Stimulated activated CD8-positive, alpha-beta memory T cell treated with anti-CD3 and anti-CD28 coated beads, Interleukin-12 subunit alpha, Interleukin-12 subunit beta, amount 100 ng/mL, for 4 hours (primary cell): ENCODE results near the gene GET4.
"Not testable (repeated sequence)": the region's sequence is repeated elsewhere in the genome, so short reads cannot be mapped to it uniquely, and the experiment has no call there.

Experiments
- DNase-seq: peaks from one replicate; pipeline ENCODE4 v3.0.0-alpha.2; 2020; ENCODE audit warnings: low read depth

GET4 gene

DNA sequence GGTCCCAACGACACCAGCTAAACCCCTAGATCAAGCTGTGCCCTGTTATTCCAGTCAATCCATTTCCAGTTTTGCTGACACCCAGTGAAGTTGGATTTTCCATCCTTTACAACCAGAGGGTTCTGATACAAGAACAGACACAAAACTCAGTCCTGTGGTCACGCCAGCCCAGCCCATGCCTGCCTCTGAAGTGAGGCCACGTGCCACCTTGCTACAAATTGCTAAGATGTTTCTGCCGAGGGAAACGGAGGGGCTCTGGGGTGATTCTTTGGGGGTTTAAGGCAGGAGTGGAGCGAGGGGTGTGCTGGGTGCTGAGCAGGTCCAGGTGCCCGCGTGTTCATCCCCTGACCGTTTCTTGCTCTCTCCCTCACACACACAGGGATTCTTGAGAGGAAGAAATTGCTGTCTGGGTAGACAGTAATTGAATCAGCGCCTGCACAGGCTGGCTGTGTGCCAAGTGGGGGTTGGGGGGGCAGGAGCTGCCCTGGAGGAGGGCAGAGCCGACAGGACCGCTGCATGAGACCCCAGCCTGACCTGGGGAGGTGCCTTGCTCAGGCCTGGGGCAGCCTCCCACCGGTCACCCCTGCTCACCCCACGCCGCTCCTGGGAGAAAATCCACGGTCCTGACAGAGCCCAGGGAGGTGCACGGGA is 40.1 kb downstream of the GET4 start:
- no peak for DNase-seq

- DNase-seq, result no peak
These were observed 41.1 kb downstream of the GET4 start for GRCh38 chr7:917255-918117.

- no peak for DNase-seq
These were observed 41.7 kb downstream of the GET4 start for GRCh38 chr7:918118-918425.

DNA sequence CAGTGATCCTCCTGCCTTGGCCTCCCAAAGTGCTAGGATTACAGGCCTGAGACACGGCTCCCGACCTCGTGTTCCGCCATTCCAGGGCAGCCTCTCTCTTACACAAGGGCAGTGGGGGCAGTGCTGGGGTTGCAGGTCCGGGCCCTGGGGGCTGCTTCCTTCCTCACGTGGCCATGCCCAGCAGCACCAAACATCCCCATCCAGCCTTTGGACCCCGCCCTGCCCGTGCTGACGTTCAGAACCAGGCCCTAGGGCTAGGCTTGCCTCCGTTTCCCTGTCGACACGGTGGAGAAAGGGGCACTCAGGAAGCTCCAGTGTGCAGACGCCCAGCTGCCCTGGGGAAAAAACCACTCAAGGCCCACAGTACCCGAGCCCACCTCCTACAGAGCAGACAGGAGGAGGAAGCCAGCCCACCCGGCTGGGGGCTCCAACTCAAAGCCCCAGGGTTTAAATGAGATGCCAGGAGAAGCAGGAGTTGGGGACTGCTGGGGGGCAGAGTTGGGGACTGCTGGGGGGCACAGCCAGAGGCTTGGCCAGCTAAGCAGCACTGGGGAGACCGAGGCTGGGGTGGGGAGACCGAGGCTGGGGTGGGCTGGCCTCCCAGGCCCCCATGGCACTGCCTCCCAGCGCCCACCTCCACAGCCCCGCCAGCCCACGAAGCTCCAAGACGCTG is 42.2 kb downstream of the GET4 start:
- DNase-seq, result no peak

- DNase-seq, result no peak
These were observed 42.7 kb downstream of the GET4 start for GRCh38 chr7:919114-919442.

- DNase-seq, result no peak
These were observed 43.6 kb downstream of the GET4 start for GRCh38 chr7:919924-920341.

- DNase-seq, result no peak
These were observed 44.2 kb downstream of the GET4 start for GRCh38 chr7:920351-921070.

DNA sequence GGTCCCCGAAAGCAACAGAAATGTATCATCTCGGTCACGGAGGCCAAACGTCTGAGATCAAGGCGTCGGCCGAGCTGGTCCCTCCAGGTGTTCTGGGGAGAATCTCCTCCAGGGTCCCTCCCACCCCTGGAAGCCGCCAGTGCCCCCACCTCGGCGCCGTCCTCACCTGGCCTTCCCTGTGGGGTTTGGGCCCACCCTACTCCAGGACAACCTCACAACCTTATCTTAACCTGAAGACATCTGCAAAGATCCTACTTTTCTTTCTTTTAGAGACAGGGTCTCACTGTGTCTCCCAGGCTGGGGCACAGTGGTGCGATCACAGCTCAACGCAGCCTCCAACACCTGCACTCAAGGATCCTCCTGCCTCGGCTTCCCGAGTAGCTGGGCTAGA is 44.7 kb downstream of the GET4 start:
- DNase-seq, result no peak

DNA sequence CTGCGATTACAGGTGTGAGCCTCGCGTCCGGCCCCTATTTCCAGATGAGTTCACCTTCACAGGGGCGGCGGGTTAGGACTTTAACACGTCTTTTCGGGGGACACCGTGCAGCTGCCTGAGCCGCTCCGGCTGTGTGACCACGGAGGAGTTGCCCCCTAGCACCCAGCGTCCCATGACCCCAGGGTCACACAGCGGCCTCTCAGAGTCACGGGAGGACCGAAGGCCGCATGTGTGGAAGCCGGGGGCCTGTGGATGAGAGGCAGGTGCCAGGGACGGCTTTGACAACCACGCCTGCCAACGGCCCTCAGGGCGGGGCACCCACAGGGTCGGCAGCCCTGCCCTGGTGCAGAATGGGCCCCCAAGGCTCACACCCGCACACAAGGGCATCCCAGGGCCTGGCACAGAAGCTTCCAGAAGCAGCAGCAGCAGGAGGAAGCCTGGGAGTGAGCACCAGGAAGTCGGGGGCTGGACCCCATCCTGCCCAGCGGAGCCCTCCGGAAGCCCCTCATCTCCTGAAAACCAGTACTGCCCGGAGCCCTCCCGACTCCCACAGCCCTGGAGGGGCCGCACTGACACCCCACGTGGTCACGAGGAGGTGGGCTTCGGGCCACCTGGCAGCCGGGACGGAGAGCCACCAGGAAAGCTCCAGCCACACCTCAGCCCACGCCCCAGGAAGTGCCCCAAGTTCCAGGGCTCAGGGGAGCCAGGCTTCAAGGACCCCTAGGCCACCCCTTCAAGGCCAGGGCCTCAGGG is 45.4 kb downstream of the GET4 start:
- no peak for DNase-seq

DNA sequence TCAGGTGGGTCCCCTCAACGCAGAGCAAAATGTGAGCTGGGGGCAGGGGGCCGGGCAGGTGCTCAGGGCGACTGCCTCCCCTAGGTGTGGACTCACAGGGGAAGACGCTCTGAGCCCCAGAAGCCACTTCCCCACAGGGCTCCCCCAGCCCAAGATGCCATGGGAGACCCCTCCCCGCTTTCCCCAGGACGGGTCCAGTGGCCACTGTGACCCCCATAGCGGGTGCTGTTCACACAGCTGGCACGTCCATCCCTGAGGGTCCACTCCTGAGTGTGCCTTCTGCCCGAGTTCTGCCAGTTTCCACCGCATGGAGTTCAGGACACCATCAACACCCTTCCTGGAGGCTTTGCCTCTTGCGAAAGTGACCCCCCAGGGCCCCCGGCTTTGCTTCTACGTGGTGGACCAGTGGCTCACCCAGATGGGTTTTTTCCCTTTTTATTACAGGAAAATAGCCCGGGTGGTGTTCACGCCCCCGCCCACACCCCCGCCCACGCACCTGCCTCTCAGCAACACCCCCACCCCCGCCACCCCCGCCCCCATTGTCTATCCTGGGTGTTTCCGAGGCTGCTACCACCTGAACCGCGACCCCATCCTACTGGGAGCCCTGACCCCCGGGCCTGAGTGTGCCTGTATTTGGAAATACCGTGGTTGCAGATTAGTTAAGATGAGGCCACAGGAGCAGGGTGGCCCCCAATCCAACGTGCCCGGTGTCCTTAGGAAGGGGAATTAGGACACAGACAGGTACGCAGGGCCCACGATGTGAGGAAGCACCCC is 46.2 kb downstream of the GET4 start:
- DNase-seq, result peak; percentile 40

GRCh38 chr7:923108-924041 is 47.0 kb downstream of the GET4 start:
- peak; percentile 87 for DNase-seq

GRCh38 chr7:924042-924441 is 47.7 kb downstream of the GET4 start:
- DNase-seq, result not testable (repeated sequence)

GRCh38 chr7:924541-925231 is 48.3 kb downstream of the GET4 start:
- peak; percentile 60 for DNase-seq

DNA sequence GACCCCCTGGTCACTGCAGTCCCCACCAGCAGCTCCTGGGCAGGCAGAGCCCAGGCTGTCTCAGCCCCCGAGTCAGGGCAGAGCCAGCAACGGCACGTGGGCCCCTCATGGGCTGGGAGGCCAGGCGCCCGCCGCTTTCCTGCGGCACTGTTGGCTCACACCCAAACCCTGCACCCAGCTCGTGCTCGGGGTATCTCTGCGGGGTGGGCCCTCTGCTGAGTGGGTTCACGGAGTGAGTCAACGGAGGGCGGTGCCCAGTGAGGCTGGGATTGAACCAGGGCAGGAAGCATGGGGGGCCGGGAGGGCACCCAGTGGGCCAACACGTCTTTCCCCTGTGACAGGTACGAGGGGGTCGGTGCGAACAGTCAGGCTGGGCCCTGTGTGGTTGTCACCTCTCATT is 49.2 kb downstream of the GET4 start:
- peak; percentile 83 for DNase-seq

DNA sequence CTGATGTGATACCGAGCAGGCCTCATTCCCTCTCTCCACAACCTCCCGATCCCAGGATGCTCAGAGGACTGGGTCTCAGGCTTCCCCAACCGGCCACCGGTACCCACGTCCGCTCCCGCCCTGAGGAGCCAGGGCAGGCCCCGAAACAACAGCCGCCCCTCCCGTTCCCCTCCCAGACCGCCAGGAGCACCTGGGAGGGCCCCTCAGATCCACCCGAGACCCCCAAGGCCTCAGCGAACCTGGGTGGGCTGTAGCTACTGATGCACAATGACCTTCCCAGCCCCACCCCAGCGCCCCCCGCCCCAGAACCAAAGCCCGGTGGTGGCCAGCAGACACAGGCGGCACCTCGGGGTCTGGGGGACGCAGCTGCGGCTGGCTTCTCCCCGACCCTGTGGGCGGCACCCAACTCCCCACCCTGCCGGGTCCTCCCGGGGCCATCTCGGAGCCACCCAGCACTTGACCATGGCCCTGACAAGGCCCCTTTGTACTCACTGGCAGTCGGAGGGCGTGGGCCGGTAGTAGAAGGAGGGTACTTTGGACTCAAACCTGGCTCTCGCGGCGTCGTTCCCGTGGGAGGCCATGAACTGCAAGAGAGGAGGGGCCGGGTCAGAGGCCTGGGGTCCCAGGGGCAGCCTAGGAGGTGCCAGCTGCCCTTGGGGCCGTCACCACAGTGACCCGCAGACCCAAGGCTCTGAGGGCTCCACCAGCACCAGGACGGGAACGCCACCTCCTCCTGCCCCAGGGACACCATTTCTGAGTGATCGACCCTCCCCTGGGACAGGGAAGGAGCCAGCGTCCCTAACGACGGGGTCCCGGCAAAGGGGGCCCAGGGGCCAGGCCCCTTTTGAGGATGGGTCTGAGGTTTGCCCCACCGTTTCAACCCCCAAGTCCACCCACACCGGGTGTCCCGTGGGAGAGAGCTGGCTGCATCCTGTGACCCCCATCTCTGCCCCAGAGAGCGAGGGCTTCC is 50.0 kb downstream of the GET4 start:
- no peak for DNase-seq

- no peak for DNase-seq
These were observed 50.8 kb downstream of the GET4 start for GRCh38 chr7:927031-927671.

- no peak for DNase-seq
These were observed 53.0 kb downstream of the GET4 start for GRCh38 chr7:929311-929711.
